ENCODE measurements around the gene HNRNPM.
A peak's percentile ranks its signal among the peaks of the same experiment; 100 is the strongest.

The HNRNPM gene

DNA sequence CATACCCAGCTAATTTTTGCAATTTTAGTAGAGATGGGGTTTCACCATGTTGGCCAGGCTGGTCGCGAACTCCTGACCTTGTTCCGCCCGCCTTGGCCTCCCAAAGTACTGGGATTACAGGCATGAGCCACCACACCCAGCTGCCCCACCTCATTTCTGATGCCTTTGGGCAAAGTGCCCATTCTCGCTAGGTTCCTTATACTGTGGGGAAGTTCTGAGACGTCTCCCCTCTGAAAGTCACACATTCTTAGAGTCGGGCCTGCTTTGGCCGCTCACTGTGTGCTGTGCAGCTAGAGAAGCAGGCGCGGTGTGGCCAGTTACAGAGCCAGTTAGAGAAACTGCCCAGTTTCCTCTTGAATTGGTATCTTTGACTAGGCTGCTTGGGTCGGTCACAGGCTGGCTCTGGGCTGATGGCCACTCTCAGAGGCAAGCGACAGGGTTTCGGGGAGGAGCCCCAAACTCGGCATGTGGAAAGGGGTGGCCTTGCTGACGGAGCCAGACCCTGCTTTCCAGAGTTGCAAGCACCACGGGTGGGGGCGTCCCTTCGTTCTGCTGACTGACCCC lies 39.6 kb downstream of the HNRNPM start:
- WGBS, 2 donors (ENCODE audit: extremely low coverage in 2 of 2, insufficient read length in 2 of 2, insufficient replicate concordance in 1 of 2): no CpG with 5 or more reads among the region's 18 CpGs
- H3K36me3 ChIP-seq (replicated peaks in 1 of 2; ENCODE audit: control insufficient read depth in 2 of 2, insufficient read depth in 2 of 2, low read length in 2 of 2): peaks cover 49 to 94% of the 10 kb centered on the region in 2 donors
- H3K9me3 ChIP-seq (replicated peaks in 1 of 2; ENCODE audit: control insufficient read depth in 2 of 2, insufficient read depth in 1 of 2, low read depth in 1 of 2, low read length in 2 of 2): no peaks in the 10 kb centered on the region

DNA sequence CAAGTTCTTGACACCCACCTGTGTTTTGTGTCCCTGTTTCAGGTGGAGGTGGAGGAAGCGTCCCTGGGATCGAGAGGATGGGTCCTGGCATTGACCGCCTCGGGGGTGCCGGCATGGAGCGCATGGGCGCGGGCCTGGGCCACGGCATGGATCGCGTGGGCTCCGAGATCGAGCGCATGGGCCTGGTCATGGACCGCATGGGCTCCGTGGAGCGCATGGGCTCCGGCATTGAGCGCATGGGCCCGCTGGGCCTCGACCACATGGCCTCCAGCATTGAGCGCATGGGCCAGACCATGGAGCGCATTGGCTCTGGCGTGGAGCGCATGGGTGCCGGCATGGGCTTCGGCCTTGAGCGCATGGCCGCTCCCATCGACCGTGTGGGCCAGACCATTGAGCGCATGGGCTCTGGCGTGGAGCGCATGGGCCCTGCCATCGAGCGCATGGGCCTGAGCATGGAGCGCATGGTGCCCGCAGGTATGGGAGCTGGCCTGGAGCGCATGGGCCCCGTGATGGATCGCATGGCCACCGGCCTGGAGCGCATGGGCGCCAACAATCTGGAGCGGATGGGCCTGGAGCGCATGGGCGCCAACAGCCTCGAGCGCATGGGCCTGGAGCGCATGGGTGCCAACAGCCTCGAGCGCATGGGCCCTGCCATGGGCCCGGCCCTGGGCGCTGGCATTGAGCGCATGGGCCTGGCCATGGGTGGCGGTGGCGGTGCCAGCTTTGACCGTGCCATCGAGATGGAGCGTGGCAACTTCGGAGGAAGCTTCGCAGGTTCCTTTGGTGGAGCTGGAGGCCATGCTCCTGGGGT lies 41.0 kb downstream of the HNRNPM start:
- Histone ChIP-seq H2BK120ac (ENCODE audit: low read depth, low read length) (peak overlapping the region; percentile 20), H3K4me1 (ENCODE audit: control insufficient read depth in 2 of 2, insufficient read depth in 1 of 2, low read depth in 1 of 2, low read length in 2 of 2) (peaks cover 26 to 38% of the 10 kb centered on the region in 2 donors), H3K4ac (ENCODE audit: low read length) (peak overlapping the region; percentile 30), H3K79me1 (ENCODE audit: low read depth, low read length) (peaks cover 22% of the 10 kb centered on the region), H4K91ac (ENCODE audit: low read depth, low read length, poor library complexity) (no peak overlapping the region), H3K36me3 (replicated peaks in 1 of 2; ENCODE audit: control insufficient read depth in 2 of 2, insufficient read depth in 2 of 2, low read length in 2 of 2) (peaks cover 51 to 98% of the 10 kb centered on the region in 2 donors), H3K4me3 (ENCODE audit: low read length in 2 of 2) (no peak overlapping the region), H2BK5ac (ENCODE audit: low read length) (peak overlapping the region; percentile 42), H3K23ac (ENCODE audit: low read depth, low read length, poor library complexity) (peak overlapping the region; percentile 86), H2AK5ac (ENCODE audit: low read depth, low read length) (peak overlapping the region; percentile 48), H3K27ac (replicated peaks; ENCODE audit: low read length) (peak overlapping the region; percentile 96), H3K18ac (ENCODE audit: low read length) (peak overlapping the region; percentile 81), H3K14ac (ENCODE audit: low read length) (peak overlapping the region; percentile 77), H3K9me3 (replicated peaks in 1 of 2; ENCODE audit: control insufficient read depth in 2 of 2, insufficient read depth in 1 of 2, low read depth in 1 of 2, low read length in 2 of 2) (no peaks in the 10 kb centered on the region), H3K27me3 (ENCODE audit: control insufficient read depth in 3 of 3, insufficient read depth in 3 of 3, low read depth in 1 of 3, low read length in 3 of 3) (no peaks in the 10 kb centered on the region), H2BK15ac (ENCODE audit: low read length) (no peak overlapping the region), H3K4me2 (ENCODE audit: insufficient read depth, low read length, poor library complexity, severe bottlenecking) (no peak overlapping the region), H2BK12ac (ENCODE audit: low read length) (no peak overlapping the region), H3K9ac (ENCODE audit: low read depth, low read length, poor library complexity) (peak overlapping the region; percentile 33), H2AFZ (ENCODE audit: low read length) (no peak overlapping the region), H4K8ac (ENCODE audit: low read depth, low read length) (no peak overlapping the region)
- no CpG with 5 or more reads among the region's 62 CpGs for WGBS, 2 donors (ENCODE audit: extremely low coverage in 2 of 2, insufficient read length in 2 of 2, insufficient replicate concordance in 1 of 2)
- no peak for DNase-seq (ENCODE audit: low spot score)

More for the DNA sequence above, 39.6 kb downstream of the HNRNPM start:
- no peak overlapping the region for H3K9ac ChIP-seq (ENCODE audit: low read depth, low read length, poor library complexity)
- no peak overlapping the region for H4K8ac ChIP-seq (ENCODE audit: low read depth, low read length)
- H3K4me2 ChIP-seq (ENCODE audit: insufficient read depth, low read length, poor library complexity, severe bottlenecking): no peak overlapping the region
- DNase-seq (ENCODE audit: low spot score): no peak
- no peak overlapping the region for H2BK15ac ChIP-seq (ENCODE audit: low read length)
- H3K27ac ChIP-seq (replicated peaks; ENCODE audit: low read length): peak overlapping the region; percentile 17
- no peak overlapping the region for H3K14ac ChIP-seq (ENCODE audit: low read length)
- H3K4me1 ChIP-seq (ENCODE audit: control insufficient read depth in 2 of 2, insufficient read depth in 1 of 2, low read depth in 1 of 2, low read length in 2 of 2): peaks cover 26 to 29% of the 10 kb centered on the region in 2 donors
- no peak overlapping the region for H3K4ac ChIP-seq (ENCODE audit: low read length)
- H3K27me3 ChIP-seq (ENCODE audit: control insufficient read depth in 3 of 3, insufficient read depth in 3 of 3, low read depth in 1 of 3, low read length in 3 of 3): no peaks in the 10 kb centered on the region
- peaks cover 16% of the 10 kb centered on the region for H3K79me1 ChIP-seq (ENCODE audit: low read depth, low read length)
- no peak overlapping the region for H4K91ac ChIP-seq (ENCODE audit: low read depth, low read length, poor library complexity)
- H2AFZ ChIP-seq (ENCODE audit: low read length): no peak overlapping the region
- H2BK120ac ChIP-seq (ENCODE audit: low read depth, low read length): no peak overlapping the region
- no peak overlapping the region for H3K18ac ChIP-seq (ENCODE audit: low read length)
- no peak overlapping the region for H3K4me3 ChIP-seq (ENCODE audit: low read length in 2 of 2)
- no peak overlapping the region for H2BK12ac ChIP-seq (ENCODE audit: low read length)
- H3K23ac ChIP-seq (ENCODE audit: low read depth, low read length, poor library complexity): peak overlapping the region; percentile 29
- no peak overlapping the region for H2AK5ac ChIP-seq (ENCODE audit: low read depth, low read length)
- no peak overlapping the region for H2BK5ac ChIP-seq (ENCODE audit: low read length)

DNA sequence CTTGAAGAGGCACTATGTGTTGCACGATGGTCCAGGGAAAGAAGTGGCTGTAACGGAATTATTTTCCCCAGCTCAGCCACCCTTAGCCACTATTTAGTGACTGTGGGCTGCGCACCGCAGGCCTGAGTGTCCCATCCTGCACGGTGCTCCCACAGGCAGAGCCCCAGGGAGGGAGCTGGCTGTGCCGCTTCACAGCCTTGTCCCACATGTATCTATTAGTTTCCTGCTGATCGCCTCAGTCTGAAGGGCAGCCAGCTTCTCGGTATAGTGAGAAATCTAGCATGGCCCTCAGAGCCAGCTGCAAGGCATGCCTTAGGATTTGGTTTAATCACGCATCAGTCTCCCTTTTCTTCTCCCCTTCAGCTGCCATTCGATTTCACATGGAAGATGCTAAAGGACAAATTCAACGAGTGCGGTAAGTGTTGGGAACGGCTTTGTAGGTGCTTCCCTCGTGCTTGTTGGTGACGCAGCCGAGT lies 41.9 kb downstream of the HNRNPM start:
- no peaks in the 10 kb centered on the region for H3K9me3 ChIP-seq (replicated peaks in 1 of 2; ENCODE audit: control insufficient read depth in 2 of 2, insufficient read depth in 1 of 2, low read depth in 1 of 2, low read length in 2 of 2)
- H4K91ac ChIP-seq (ENCODE audit: low read depth, low read length, poor library complexity): no peak overlapping the region
- H3K27ac ChIP-seq (replicated peaks; ENCODE audit: low read length): peak overlapping the region; percentile 96
- peak overlapping the region; percentile 6 for H3K18ac ChIP-seq (ENCODE audit: low read length)
- H2BK120ac ChIP-seq (ENCODE audit: low read depth, low read length): no peak overlapping the region
- H2AFZ ChIP-seq (ENCODE audit: low read length): no peak overlapping the region
- no peak overlapping the region for H3K4me2 ChIP-seq (ENCODE audit: insufficient read depth, low read length, poor library complexity, severe bottlenecking)
- no peak overlapping the region for H4K8ac ChIP-seq (ENCODE audit: low read depth, low read length)
- H3K4me1 ChIP-seq (ENCODE audit: control insufficient read depth in 2 of 2, insufficient read depth in 1 of 2, low read depth in 1 of 2, low read length in 2 of 2): peaks cover 26 to 38% of the 10 kb centered on the region in 2 donors
- H3K36me3 ChIP-seq (replicated peaks in 1 of 2; ENCODE audit: control insufficient read depth in 2 of 2, insufficient read depth in 2 of 2, low read length in 2 of 2): peaks cover 49 to 90% of the 10 kb centered on the region in 2 donors
- H2AK5ac ChIP-seq (ENCODE audit: low read depth, low read length): peak overlapping the region; percentile 14
- H3K14ac ChIP-seq (ENCODE audit: low read length): no peak overlapping the region
- no peaks in the 10 kb centered on the region for H3K27me3 ChIP-seq (ENCODE audit: control insufficient read depth in 3 of 3, insufficient read depth in 3 of 3, low read depth in 1 of 3, low read length in 3 of 3)
- H2BK15ac ChIP-seq (ENCODE audit: low read length): no peak overlapping the region
- no peak overlapping the region for H2BK5ac ChIP-seq (ENCODE audit: low read length)
- no CpG with 5 or more reads among the region's 16 CpGs for WGBS, 2 donors (ENCODE audit: extremely low coverage in 2 of 2, insufficient read length in 2 of 2, insufficient replicate concordance in 1 of 2)
- H3K4me3 ChIP-seq (ENCODE audit: low read length in 2 of 2): no peak overlapping the region
- peak overlapping the region; percentile 38 for H3K9ac ChIP-seq (ENCODE audit: low read depth, low read length, poor library complexity)
- no peak overlapping the region for H3K4ac ChIP-seq (ENCODE audit: low read length)
- H3K79me1 ChIP-seq (ENCODE audit: low read depth, low read length): peaks cover 20% of the 10 kb centered on the region
- no peak for DNase-seq (ENCODE audit: low spot score)
- no peak overlapping the region for H2BK12ac ChIP-seq (ENCODE audit: low read length)
- H3K23ac ChIP-seq (ENCODE audit: low read depth, low read length, poor library complexity): no peak overlapping the region

All from neuronal stem cell (in vitro differentiated cells).